ENCODE results near the gene MFAP3L.

DNA sequence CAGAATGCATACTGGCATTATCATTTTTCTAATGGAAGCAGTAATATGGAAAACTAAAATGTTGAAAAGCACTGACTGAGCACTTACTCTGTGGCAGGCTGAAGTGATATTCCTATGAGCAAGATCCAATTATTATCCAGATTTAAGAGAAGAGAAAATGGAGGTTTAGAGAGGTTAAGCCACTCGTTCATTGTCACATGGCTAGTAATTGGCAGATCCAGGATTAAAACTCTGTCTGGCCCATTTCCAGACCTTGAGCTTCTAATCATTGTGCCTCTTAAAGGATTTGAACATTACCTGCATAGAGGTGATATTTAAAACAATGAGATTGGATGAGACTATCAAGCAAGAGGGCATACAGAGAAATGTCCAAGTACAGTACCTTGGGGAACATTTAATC is 80.6 kb downstream of the MFAP3L start:
- TF ChIP-seq, protein P1, sequence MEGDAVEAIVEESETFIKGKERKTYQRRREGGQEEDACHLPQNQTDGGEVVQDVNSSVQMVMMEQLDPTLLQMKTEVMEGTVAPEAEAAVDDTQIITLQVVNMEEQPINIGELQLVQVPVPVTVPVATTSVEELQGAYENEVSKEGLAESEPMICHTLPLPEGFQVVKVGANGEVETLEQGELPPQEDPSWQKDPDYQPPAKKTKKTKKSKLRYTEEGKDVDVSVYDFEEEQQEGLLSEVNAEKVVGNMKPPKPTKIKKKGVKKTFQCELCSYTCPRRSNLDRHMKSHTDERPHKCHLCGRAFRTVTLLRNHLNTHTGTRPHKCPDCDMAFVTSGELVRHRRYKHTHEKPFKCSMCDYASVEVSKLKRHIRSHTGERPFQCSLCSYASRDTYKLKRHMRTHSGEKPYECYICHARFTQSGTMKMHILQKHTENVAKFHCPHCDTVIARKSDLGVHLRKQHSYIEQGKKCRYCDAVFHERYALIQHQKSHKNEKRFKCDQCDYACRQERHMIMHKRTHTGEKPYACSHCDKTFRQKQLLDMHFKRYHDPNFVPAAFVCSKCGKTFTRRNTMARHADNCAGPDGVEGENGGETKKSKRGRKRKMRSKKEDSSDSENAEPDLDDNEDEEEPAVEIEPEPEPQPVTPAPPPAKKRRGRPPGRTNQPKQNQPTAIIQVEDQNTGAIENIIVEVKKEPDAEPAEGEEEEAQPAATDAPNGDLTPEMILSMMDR (conservative IDR thresholded peaks at IDR 0.05): no peak
- no peak for TF ChIP-seq EZH2 (IDR thresholded peaks at IDR 0.05; ENCODE audit: low read depth)
